Measurements from ENCODE around the gene PRXL2A. TPM values are rescaled to one million over a fixed set of nuclear protein-coding genes. Genes with fewer than 3 reads are reported as not detected.

Gene PRXL2A
- polyA plus RNA-seq, 3 donors = 102 to 119 (median 105) TPM

GRCh38 chr10:80459047-80459865, 50.9 kb downstream of the PRXL2A start:
- DNase-seq = no peak

GRCh38 chr10:80460399-80461207, 52.3 kb downstream of the PRXL2A start:
- no peak for DNase-seq

DNA sequence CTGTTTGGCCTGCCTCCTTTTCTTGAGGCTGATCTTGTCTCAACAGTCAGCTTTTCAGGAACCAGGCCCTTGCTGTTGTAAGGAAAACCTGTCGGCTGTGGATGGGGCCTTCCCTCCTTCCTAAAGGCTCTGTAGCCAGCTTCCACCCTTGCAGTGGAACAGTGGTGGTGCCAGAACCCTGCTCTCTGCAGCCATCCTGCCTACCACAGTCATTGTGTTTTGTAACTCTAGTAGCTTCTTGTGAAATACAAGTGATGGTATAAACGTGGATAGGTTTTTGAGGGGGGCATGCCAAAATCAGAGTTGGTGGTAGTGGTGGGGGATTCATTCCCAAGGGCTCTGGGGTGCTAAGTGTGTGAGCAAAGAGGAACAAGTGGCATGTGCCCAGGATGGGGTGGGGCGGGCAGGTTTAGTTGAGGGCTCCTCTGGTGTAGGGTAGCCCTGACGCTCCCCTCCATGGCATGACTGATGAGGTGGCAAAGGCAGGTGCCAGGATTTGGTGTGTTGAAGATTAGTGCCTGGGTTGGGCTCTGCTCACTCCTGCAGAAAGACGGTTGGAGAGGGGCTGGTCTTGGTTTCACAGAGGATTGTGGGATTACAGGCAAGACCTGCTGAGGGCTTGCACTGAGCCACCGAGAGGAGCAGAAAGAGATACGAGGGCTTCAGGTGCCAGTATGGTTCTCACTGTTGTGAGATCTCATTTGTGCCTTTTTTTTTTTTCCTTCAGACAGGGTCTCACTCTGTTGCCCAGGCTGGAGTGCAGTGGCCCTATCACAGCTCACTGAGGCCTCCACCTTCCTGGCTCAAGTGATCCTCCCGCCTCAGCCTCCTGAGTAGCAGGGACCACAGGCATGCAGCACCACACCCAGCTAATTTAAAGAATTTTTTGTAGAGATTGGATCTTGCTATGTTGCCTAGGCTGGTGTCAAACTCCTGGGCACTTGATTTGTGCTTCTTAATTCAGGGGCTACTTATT, 53.1 kb downstream of the PRXL2A start:
- no peak for DNase-seq

GRCh38 chr10:80462299-80462980, 54.1 kb downstream of the PRXL2A start:
- DNase-seq = no peak

- no peak for DNase-seq
Measured at GRCh38 chr10:80462981-80463741, 54.8 kb downstream of the PRXL2A start.

GRCh38 chr10:80463868-80464267, 55.5 kb downstream of the PRXL2A start:
- DNase-seq = no peak

- no peak for DNase-seq
Measured at GRCh38 chr10:80464557-80465450, 56.5 kb downstream of the PRXL2A start.

- DNase-seq = no peak
Measured at GRCh38 chr10:80465451-80465835, 57.1 kb downstream of the PRXL2A start.

- DNase-seq = no peak
Measured at GRCh38 chr10:80465839-80466590, 57.7 kb downstream of the PRXL2A start.

GRCh38 chr10:80466724-80467326, 58.5 kb downstream of the PRXL2A start:
- DNase-seq = no peak

GRCh38 chr10:80468002-80468401, 59.7 kb downstream of the PRXL2A start:
- no peak for DNase-seq

DNA sequence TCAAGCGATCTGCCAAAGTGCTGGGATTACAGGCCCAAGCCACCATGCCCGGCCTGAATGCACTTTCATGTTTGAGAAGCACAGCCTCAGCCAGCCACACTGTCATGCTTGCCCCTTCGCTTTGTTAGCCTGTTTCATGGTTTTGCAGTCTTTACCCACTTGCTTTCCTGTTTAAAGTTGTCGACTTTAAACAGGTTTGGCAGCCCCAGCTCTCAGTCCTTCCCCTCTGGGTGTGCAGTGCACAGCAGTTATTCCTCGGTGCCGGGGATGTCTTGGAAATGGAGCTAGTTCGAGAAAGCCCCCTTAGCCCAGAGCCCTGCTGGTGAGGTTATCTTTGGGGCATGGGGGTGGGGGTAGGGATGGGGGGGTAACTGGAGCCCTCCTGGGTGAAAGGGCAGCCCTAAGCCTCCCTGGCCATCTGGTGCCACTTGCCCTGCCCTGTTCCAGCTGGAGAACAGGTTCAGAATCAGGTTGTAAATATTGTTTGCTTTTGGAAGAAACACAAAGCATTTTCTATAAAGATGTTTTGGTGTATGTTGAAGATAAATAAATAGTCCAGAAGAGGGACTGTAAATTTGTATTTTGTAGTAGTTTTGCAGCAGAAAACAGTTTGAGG, 60.6 kb downstream of the PRXL2A start:
- DNase-seq = no peak

GRCh38 chr10:80470266-80470665, 61.9 kb downstream of the PRXL2A start:
- DNase-seq = no peak

GRCh38 chr10:80471001-80471400, 62.6 kb downstream of the PRXL2A start:
- no peak for DNase-seq

DNA sequence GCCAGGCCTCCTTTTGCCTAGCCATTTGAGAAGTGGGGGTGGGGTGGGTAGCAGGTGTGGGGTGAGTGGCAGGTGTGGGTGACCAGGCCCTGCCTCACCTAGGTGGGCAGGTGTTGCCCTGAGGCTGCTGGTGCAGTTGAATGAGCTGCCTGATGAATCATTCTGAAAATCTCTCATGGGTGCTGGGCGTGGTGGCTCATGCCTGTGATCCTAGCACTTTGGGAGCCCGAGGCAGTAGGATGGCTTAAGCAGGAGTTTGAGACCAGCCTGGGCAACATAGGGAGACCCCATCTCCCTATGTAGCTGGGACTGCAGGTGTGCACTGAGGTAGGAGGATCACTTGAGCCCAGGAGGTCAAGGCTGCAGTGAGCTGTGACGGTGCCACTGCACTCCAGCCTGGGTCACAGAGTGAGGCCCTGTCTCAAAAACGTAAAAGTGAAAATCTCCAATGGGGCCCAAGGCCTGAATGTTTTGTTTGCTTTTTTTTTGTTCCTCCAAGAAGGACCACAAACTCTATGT, 63.4 kb downstream of the PRXL2A start:
- no peak for DNase-seq

DNA sequence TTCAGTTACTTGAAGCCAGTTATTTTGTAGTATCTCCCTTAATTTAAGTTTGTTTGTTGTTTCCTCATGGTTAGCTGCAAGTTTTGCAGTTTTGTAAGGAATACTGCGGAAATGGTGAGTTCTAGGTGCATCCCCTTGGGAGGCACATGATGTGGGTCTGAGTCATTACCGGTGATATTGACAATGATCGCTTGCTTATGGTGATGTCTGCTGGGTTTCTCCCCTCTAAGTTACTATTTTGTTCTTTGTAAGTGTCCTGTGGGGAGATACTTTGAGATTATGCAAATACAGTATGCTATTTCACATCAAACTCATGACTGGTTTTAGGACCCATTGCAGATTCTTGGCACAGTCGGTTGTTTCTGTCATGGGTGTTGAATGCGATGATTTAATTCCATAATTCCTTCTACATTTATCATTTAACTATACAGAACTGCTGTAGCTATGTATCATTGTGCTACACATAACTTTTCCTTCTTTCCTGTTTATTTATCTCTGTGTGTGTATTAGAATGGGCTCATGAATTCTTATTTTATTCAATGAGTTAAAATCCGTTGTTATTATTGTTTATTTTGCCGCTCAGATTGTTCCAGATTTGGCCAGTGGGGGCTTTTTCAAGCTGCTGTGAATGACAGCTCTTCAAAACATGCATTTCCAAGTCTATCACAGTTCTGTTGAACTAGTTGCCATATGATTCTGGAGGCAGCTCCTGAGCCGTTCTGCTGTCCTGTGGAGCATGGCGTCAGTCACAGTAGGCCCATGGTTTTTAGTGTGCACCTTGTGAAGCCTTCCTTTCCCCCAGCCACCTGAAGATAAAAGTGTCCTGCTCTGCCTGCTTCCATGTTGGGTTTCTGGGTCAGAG, 64.1 kb downstream of the PRXL2A start:
- no peak for DNase-seq
